Measurements from ENCODE around the gene MYO18A.

The MYO18A gene

GRCh38 chr17:29043539-29044145 is 136.6 kb downstream of the MYO18A start:
- no peak for DNase-seq

GRCh38 chr17:29042679-29043538 is 137.3 kb downstream of the MYO18A start, which contains the start of gene PIPOX:
Gene PIPOX, plus strand, starts transcription at chr17:29043141. Its CDS starts 85 bp downstream, at chr17:29043226.
- DNase-seq, result peak; percentile 75

- no peak for DNase-seq
These were observed 138.0 kb downstream of the MYO18A start for GRCh38 chr17:29042026-29042678.

DNA sequence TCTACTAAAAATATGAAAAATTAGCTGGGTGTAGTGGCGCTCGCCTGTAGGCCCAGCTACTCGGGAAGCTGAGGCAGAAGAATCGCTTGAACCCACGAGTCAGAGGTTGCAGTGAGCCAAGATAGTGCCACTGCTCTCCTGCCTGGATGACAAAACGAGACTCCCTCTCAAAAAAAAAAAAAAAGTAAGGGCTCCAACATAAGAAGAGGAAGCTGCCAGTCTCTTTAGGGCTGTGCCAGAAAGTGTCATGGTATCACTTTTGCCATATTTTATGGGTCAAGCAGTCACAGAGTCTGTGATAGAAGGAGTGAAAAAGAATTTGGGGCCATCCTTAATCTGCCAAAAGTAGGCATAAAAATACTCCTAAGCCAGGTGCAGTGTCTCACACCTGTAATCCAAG is 138.6 kb downstream of the MYO18A start:
- no peak for DNase-seq

DNA sequence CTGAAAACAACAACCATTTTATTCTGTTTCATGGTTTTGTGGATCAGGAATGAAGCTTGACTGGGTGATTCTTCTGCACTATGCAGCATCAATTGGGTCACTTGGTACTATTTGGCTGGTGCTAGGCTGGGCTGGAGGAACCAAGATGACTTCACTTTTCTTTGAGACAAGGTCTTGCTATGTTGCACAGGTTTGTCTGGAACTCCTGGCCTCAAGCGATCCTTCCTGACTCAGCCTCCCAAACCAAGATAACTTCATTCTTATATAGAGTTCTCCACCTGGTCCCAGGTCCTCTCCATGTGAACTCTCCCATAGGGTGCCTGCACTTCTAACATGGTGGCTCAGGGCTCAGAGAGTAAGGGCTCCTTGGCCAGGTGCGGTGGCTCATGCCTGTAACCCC is 139.1 kb downstream of the MYO18A start:
- DNase-seq, result no peak

DNA sequence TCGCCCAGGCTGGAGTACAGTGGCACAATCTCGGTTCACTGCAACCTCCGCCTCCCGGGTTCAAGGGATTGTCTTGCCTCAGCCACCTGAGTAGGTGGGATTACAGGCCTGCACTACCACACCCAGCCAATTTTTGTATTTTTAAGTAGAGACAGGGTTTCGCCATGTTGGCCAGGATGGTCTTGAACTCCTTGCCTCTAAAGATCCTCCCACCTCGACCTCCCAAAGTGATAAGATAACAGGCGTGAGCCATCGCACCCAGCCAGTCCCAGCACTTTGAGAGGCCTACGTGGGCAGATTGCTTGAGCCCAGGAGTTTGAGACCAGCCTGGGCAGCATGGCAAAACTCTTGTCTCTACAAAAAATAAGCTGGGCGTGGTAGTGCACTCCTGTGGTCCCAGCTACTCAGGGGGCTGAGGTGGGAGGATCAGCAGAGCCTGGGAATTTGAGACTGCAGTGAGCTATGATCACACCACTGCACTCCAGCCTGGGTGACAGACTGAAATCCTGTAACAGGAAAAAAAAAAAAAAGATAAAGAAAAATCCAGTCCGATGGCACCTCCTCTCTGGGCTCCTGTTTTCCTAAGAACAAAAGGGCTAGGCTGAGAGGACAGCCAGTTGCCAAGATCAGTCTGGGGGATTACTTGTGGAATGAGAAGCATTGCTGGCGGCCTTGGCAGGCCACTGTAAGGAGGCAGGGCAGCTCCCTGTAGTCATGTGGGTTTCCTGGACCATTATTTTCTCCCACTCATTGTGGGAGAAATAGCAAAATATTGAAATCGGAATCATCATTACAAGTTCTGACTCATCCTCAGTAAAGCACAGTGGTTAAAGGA is 140.2 kb downstream of the MYO18A start:
- no peak for DNase-seq

- no peak for DNase-seq
These were observed 142.0 kb downstream of the MYO18A start for GRCh38 chr17:29038085-29038795.

DNA sequence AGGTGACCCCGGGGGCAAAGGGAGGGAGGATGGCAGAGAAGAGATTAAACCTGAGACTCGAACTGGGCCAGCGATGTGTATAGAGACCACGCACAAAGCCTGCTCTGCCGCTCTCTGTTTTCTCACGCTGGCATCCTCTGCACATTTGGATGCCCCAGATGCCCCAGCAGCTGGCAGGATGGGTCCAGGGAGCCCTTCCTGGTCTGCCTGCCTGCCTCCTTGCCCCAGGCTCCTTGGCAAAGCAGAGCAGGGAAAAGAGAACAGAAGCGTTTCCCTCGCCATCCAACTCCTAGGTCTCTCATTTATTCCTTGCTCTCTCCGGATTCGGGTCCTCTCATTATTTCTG is 142.5 kb downstream of the MYO18A start:
- no peak for DNase-seq

DNA sequence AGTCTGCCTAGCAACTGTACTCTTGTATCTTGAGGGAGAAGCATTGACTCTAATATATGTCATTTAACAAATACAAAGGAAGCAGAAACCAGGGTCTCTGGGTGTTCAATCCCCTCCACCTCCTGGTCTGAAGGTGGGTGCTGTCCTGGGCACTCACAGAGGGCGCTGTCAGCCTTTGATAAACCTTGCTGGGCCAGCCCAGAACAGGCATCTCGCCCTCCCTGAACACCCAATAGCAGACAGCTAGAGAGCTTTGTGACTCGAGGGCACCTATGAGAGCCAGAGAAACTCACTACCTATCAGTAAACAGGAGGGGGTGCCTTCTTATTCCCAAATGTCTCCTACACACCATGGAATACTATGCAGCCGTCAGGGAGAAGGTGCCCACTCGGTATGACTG is 143.6 kb downstream of the MYO18A start:
- no peak for DNase-seq

- DNase-seq, result no peak
These were observed 145.7 kb downstream of the MYO18A start for GRCh38 chr17:29034510-29034909.

DNA sequence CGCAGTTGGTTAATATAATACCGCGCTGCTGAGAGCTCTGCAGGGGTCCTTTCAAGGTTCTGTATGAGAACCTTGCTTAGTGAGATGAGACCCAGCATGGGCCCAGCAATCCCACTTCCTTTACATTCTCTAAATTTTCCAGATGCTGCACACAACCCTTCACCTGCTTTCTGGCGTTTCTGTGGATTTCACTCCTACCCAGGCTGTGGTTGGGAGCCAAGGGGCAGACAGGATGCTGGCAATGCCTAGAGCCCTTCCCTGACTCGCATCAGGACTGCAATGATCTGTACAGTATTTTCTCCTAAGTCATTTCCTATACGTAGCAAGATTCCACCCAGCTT is 147.4 kb downstream of the MYO18A start:
- DNase-seq, result no peak

DNA sequence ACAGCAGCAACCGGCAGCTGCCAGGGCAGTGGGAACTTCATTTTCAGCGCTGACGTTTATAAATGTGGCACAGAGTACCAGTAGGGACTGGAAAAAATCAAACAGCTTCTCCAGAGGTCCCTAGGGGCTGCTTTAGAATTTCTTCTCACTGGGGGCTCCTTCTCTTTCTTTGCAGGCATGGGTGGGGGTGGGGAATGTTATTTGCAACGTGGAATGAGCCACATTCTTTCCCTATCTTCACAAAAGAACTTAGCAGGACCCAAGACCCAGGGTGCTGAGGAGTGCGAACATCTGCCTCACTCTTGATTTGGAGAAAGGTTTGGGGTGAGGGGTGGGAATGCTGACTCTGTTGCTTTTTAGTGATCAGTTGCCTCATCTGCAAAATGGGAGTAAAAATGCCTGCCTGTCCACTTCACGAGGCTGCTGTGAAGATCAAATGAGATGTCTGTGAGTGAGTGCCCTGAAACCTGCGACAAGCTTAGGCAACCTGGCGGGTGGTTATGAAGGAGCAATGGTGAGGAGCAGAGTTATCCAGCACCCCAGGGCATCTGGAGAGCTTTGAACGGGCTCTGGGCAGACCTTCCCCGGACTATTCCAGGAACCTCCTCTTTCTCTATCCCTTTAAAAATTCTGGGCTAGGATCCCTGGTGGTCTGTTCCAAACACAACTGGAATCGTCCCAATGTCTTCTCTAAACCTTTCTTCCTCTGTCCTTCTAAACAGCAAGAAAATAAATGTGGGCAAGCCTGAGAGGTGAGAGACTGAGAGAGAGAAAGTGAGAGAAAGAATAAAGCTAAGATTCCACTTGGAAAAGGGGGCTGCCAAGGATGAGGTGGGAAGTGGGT is 148.0 kb downstream of the MYO18A start:
- no peak for DNase-seq

DNA sequence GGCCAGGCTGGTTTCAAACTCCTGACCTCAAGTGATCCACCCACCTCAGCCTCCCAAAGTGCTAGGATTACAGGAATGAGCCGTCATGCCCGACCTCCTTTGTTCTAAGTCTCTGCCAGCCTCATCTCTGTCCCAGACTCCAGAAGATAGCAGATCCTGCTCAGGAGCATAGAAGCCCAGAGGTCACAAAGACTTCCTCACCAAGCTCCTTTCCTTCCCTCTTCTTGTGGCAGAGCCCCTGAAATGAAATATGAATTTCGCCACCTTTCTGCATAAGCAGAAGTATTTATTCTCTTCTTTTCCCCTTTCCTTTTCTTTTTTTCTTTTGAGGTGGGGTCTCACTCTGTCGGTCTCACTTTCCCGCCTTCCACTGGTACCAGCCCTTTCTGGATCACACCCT is 148.7 kb downstream of the MYO18A start:
- DNase-seq, result no peak

GRCh38 chr17:29024316-29024952 is 155.8 kb downstream of the MYO18A start:
- DNase-seq, result no peak

- DNase-seq, result no peak
These were observed 158.1 kb downstream of the MYO18A start for GRCh38 chr17:29022074-29022473.

GRCh38 chr17:29021226-29021625 is 159.0 kb downstream of the MYO18A start:
- DNase-seq, result no peak

All from NCI-H526 treated with DMSO at 0.1 percent for 48 hours (cell line).